ENCODE results near the gene SYNGR1.

The SYNGR1 gene

GRCh38 chr22:39419911-39420310, 70.1 kb downstream of the SYNGR1 start:
- Histone ChIP-seq H3K36me3 (ENCODE audit: control insufficient read depth, insufficient read depth, low read length) (no peaks in the 10 kb centered on the region), H3K9ac (no peak overlapping the region), H3K4me3 (ENCODE audit: low read depth, low read length) (no peak overlapping the region), H3K4me2 (ENCODE audit: low read length) (no peak overlapping the region), H3K27ac (no peak overlapping the region), H3K27me3 (ENCODE audit: control insufficient read depth, insufficient read depth, low read length) (no peaks in the 10 kb centered on the region), H3K79me2 (no peaks in the 10 kb centered on the region), H3K9me3 (ENCODE audit: control insufficient read depth, low read length) (no peaks in the 10 kb centered on the region), H2AFZ (no peak overlapping the region), H3K4me1 (no peaks in the 10 kb centered on the region)
- TF ChIP-seq, protein P1, sequence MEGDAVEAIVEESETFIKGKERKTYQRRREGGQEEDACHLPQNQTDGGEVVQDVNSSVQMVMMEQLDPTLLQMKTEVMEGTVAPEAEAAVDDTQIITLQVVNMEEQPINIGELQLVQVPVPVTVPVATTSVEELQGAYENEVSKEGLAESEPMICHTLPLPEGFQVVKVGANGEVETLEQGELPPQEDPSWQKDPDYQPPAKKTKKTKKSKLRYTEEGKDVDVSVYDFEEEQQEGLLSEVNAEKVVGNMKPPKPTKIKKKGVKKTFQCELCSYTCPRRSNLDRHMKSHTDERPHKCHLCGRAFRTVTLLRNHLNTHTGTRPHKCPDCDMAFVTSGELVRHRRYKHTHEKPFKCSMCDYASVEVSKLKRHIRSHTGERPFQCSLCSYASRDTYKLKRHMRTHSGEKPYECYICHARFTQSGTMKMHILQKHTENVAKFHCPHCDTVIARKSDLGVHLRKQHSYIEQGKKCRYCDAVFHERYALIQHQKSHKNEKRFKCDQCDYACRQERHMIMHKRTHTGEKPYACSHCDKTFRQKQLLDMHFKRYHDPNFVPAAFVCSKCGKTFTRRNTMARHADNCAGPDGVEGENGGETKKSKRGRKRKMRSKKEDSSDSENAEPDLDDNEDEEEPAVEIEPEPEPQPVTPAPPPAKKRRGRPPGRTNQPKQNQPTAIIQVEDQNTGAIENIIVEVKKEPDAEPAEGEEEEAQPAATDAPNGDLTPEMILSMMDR (IDR thresholded peaks at IDR 0.05), result no peak

DNA sequence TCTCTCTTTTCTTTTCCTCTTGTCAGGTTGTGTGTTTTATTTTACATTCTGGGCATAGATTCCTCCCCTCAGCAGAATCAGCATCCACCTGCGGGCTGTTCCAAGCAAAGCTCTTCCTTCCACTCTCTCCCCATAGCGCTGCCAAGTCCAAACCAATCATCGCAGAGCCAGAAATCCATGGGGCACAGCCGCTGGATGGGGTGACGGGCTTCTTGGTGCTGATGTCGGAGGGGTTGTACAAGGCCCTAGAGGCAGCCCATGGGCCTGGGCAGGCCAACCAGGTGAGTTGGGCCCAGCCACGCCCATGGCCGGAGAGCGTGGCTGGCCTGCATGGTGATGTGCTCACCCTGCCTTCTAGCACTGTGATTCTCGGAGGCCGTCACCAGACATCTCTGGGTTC, 71.9 kb downstream of the SYNGR1 start:
- H3K27ac ChIP-seq, result no peak overlapping the region
- H3K4me1 ChIP-seq, result no peaks in the 10 kb centered on the region
- H3K36me3 ChIP-seq (ENCODE audit: control insufficient read depth, insufficient read depth, low read length), result no peaks in the 10 kb centered on the region
- TF ChIP-seq, protein P1 (IDR thresholded peaks at IDR 0.05), result no peak
- H2AFZ ChIP-seq, result no peak overlapping the region
- no peak overlapping the region for H3K9ac ChIP-seq
- no peaks in the 10 kb centered on the region for H3K79me2 ChIP-seq
- H3K4me2 ChIP-seq (ENCODE audit: low read length), result no peak overlapping the region
- H3K27me3 ChIP-seq (ENCODE audit: control insufficient read depth, insufficient read depth, low read length), result no peaks in the 10 kb centered on the region
- H3K9me3 ChIP-seq (ENCODE audit: control insufficient read depth, low read length), result no peaks in the 10 kb centered on the region
- no peak overlapping the region for H3K4me3 ChIP-seq (ENCODE audit: low read depth, low read length)

DNA sequence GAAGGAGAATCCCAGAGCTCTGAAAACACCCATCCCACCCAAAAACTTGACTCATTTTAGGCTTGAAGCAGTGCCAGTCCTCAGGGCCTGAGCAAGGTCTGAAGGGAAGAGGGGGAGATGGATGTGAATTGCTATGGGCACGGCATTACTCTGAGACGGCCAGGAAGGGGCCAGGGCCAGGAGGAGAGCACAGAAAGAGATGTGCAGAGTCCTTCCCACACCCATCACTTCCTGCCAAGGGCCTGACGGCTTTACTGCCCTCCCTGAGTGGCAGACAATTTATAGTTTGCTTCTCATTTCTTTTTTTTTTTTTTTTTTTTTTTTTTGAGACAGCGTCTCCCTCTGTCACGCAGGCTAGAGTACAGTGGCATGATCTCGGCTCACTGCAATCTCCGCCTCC, 72.3 kb downstream of the SYNGR1 start:
- H2AFZ ChIP-seq, result no peak overlapping the region
- no peaks in the 10 kb centered on the region for H3K4me1 ChIP-seq
- H3K4me2 ChIP-seq (ENCODE audit: low read length), result no peak overlapping the region
- no peaks in the 10 kb centered on the region for H3K9me3 ChIP-seq (ENCODE audit: control insufficient read depth, low read length)
- TF ChIP-seq, protein P1 (IDR thresholded peaks at IDR 0.05), result no peak
- H3K36me3 ChIP-seq (ENCODE audit: control insufficient read depth, insufficient read depth, low read length), result no peaks in the 10 kb centered on the region
- no peak overlapping the region for H3K9ac ChIP-seq
- no peaks in the 10 kb centered on the region for H3K79me2 ChIP-seq
- no peak overlapping the region for H3K27ac ChIP-seq
- H3K4me3 ChIP-seq (ENCODE audit: low read depth, low read length), result no peak overlapping the region
- H3K27me3 ChIP-seq (ENCODE audit: control insufficient read depth, insufficient read depth, low read length), result no peaks in the 10 kb centered on the region

DNA sequence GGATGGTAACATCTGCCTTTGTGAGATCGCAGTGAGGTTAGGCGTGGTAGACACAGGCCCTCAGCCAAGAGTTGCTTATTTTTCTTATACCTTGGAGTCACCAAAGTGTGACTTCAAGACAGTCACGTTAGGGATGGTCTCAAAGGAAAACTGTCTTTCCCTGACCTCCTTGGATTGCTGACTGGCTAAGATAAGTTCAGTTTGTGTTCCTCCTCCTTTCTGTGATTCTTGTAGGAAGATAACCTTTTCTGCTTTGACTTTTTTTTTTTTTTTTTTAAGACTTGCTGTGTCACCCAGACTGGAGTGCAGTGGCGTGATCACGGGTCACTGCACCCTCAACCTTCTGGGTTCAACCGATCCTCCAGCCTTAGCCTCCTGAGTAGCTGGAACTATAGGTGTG, 72.9 kb downstream of the SYNGR1 start:
- H3K27ac ChIP-seq, result no peak overlapping the region
- no peak overlapping the region for H3K9ac ChIP-seq
- H3K9me3 ChIP-seq (ENCODE audit: control insufficient read depth, low read length), result no peaks in the 10 kb centered on the region
- TF ChIP-seq, protein P1 (IDR thresholded peaks at IDR 0.05), result no peak
- no peak overlapping the region for H2AFZ ChIP-seq
- H3K4me3 ChIP-seq (ENCODE audit: low read depth, low read length), result no peak overlapping the region
- H3K27me3 ChIP-seq (ENCODE audit: control insufficient read depth, insufficient read depth, low read length), result no peaks in the 10 kb centered on the region
- H3K4me1 ChIP-seq, result no peaks in the 10 kb centered on the region
- no peak overlapping the region for H3K4me2 ChIP-seq (ENCODE audit: low read length)
- no peaks in the 10 kb centered on the region for H3K79me2 ChIP-seq
- no peaks in the 10 kb centered on the region for H3K36me3 ChIP-seq (ENCODE audit: control insufficient read depth, insufficient read depth, low read length)

- Histone ChIP-seq H3K4me3 (ENCODE audit: low read depth, low read length) (no peak overlapping the region), H3K9me3 (ENCODE audit: control insufficient read depth, low read length) (no peaks in the 10 kb centered on the region), H3K79me2 (no peaks in the 10 kb centered on the region), H3K27ac (no peak overlapping the region), H3K4me1 (no peaks in the 10 kb centered on the region), H3K27me3 (ENCODE audit: control insufficient read depth, insufficient read depth, low read length) (no peaks in the 10 kb centered on the region), H3K4me2 (ENCODE audit: low read length) (no peak overlapping the region), H3K9ac (no peak overlapping the region), H3K36me3 (ENCODE audit: control insufficient read depth, insufficient read depth, low read length) (no peaks in the 10 kb centered on the region), H2AFZ (no peak overlapping the region)
- TF ChIP-seq, protein P1 (IDR thresholded peaks at IDR 0.05), result no peak
These were observed 74.2 kb downstream of the SYNGR1 start for GRCh38 chr22:39423976-39424375.

Data from parathyroid adenoma (tissue), 2 donors.